GM21515 (cell line): ENCODE measurements around the gene MLXIPL.
A peak's percentile ranks its signal among the peaks of the same experiment; 100 is the strongest.
"Not testable (repeated sequence)": the region's sequence is repeated elsewhere in the genome, so short reads cannot be mapped to it uniquely, and the experiment has no call there.

Experiments
- ATAC-seq: cut with Tn5 transposase; IDR thresholded peaks from one replicate; pipeline ENCODE4 v1.9.1; 2021; ENCODE audit not compliant: unreplicated experiment

The MLXIPL gene

GRCh38 chr7:73582664-73583202 is 41.6 kb downstream of the MLXIPL start:
- ATAC-seq = no peak

- not testable (repeated sequence) for ATAC-seq
These were observed 43.3 kb downstream of the MLXIPL start for GRCh38 chr7:73581006-73581405.

GRCh38 chr7:73578342-73579128 is 45.8 kb downstream of the MLXIPL start, which contains the start of gene TBL2:
TSS of gene TBL2 (minus strand) at chr7:73578579. CDS start at chr7:73578549, 30 bp downstream.
- peak; percentile 83 for ATAC-seq

- peak; percentile 20 for ATAC-seq
These were observed 46.5 kb downstream of the MLXIPL start for GRCh38 chr7:73577627-73578341.

GRCh38 chr7:73573791-73574190 is 50.5 kb downstream of the MLXIPL start:
- no peak for ATAC-seq

GRCh38 chr7:73573276-73573675 is 51.0 kb downstream of the MLXIPL start:
- ATAC-seq = no peak

GRCh38 chr7:73572767-73573186 is 51.5 kb downstream of the MLXIPL start:
- ATAC-seq = no peak

GRCh38 chr7:73570977-73571376 is 53.3 kb downstream of the MLXIPL start:
- ATAC-seq = no peak

GRCh38 chr7:73570521-73570920 is 53.8 kb downstream of the MLXIPL start:
- ATAC-seq = no peak

GRCh38 chr7:73569042-73569608 is 55.2 kb downstream of the MLXIPL start:
- ATAC-seq = no peak

- ATAC-seq = no peak
These were observed 56.3 kb downstream of the MLXIPL start for GRCh38 chr7:73567846-73568685.

- no peak for ATAC-seq
These were observed 57.2 kb downstream of the MLXIPL start for GRCh38 chr7:73567140-73567539.

GRCh38 chr7:73566431-73566830 is 57.9 kb downstream of the MLXIPL start:
- ATAC-seq = not testable (repeated sequence)

- ATAC-seq = no peak
These were observed 58.5 kb downstream of the MLXIPL start for GRCh38 chr7:73565675-73566340.

- ATAC-seq = no peak
These were observed 64.0 kb downstream of the MLXIPL start for GRCh38 chr7:73560109-73560835.

- ATAC-seq = peak; percentile 44
These were observed 66.7 kb downstream of the MLXIPL start, which contains the start of gene BCL7B for GRCh38 chr7:73557397-73558257. TSS of gene BCL7B (minus strand) at chr7:73557690. CDS start at chr7:73557578, 112 bp downstream.

GRCh38 chr7:73557108-73557396 is 67.3 kb downstream of the MLXIPL start:
- peak; percentile 83 for ATAC-seq
